ENCODE data around the gene SMC6.

SMC6 gene

GRCh38 chr2:17615147-17615546 is 138.5 kb downstream of the SMC6 start:
- no peak overlapping the region for H3K27ac ChIP-seq (ENCODE audit: low read depth, low read length)
- peaks cover 14% of the 10 kb centered on the region for H3K4me1 ChIP-seq (ENCODE audit: control insufficient read depth, insufficient read depth, low read length)
- H3K27me3 ChIP-seq (ENCODE audit: control insufficient read depth, insufficient read depth, low read length), result no peaks in the 10 kb centered on the region
- no peak overlapping the region for H3K9ac ChIP-seq (ENCODE audit: low read length)
- H3K36me3 ChIP-seq (ENCODE audit: control insufficient read depth, insufficient read depth, low read length), result no peaks in the 10 kb centered on the region
- H3K9me3 ChIP-seq (ENCODE audit: control insufficient read depth, insufficient read depth, low read depth, low read length), result no peaks in the 10 kb centered on the region
- no peak overlapping the region for H3K4me3 ChIP-seq (ENCODE audit: low read depth, low read length)

GRCh38 chr2:17614174-17614930 is 139.3 kb downstream of the SMC6 start:
- H3K9ac ChIP-seq (ENCODE audit: low read length), result no peak overlapping the region

More at GRCh38 chr2:17614174-17614930, 139.3 kb downstream of the SMC6 start:
- Histone ChIP-seq H3K27me3 (ENCODE audit: control insufficient read depth, insufficient read depth, low read length) (no peaks in the 10 kb centered on the region), H3K27ac (ENCODE audit: low read depth, low read length) (no peak overlapping the region), H3K36me3 (ENCODE audit: control insufficient read depth, insufficient read depth, low read length) (no peaks in the 10 kb centered on the region), H3K4me1 (ENCODE audit: control insufficient read depth, insufficient read depth, low read length) (peaks cover 10% of the 10 kb centered on the region), H3K4me3 (ENCODE audit: low read depth, low read length) (no peak overlapping the region), H3K9me3 (ENCODE audit: control insufficient read depth, insufficient read depth, low read depth, low read length) (no peaks in the 10 kb centered on the region)
